OCI-M1 (cell line): ENCODE data around the gene TOR1B.
"Not testable (repeated sequence)": the region's sequence is repeated elsewhere in the genome, so short reads cannot be mapped to it uniquely, and the experiment has no call there.

Source experiments
- DNase-seq: peaks from one replicate; lab custom pipeline; 2025; lab: John Stamatoyannopoulos, UW

TOR1B gene, protein sequence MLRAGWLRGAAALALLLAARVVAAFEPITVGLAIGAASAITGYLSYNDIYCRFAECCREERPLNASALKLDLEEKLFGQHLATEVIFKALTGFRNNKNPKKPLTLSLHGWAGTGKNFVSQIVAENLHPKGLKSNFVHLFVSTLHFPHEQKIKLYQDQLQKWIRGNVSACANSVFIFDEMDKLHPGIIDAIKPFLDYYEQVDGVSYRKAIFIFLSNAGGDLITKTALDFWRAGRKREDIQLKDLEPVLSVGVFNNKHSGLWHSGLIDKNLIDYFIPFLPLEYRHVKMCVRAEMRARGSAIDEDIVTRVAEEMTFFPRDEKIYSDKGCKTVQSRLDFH

GRCh38 chr9:129802833-129803675 is at the start of gene TOR1B:
Gene TOR1B (plus strand): TSS chr9:129803184. CDS start chr9:129803213, 29 bp downstream.
- peak; percentile 95 for DNase-seq

- DNase-seq: no peak
These were observed 47.8 kb upstream of the TOR1B start for GRCh38 chr9:129755151-129755550.

- DNase-seq: no peak
These were observed 46.8 kb upstream of the TOR1B start for GRCh38 chr9:129756191-129756590.

DNA sequence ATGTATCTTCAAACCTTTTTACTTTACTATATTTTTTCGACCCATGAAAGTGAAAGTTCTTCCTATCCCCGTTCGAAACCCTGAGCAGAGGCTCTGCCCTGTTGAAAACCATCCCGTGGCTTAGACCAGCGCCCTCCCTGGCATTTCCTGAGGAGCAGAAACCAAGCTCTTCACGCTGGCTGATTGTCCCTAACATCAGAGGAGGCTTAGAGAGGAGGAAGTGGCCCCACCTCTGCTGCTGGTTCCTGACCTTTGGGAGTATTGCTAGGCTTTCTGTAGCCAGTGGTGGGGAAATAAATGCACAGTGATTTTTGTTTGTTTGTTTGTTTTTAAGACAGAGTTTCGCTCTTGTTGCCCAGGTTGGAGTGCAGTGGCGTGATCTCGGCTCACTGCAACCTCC is 45.9 kb upstream of the TOR1B start:
- DNase-seq: peak; percentile 42

GRCh38 chr9:129759319-129759718 is 43.7 kb upstream of the TOR1B start:
- DNase-seq: no peak

DNA sequence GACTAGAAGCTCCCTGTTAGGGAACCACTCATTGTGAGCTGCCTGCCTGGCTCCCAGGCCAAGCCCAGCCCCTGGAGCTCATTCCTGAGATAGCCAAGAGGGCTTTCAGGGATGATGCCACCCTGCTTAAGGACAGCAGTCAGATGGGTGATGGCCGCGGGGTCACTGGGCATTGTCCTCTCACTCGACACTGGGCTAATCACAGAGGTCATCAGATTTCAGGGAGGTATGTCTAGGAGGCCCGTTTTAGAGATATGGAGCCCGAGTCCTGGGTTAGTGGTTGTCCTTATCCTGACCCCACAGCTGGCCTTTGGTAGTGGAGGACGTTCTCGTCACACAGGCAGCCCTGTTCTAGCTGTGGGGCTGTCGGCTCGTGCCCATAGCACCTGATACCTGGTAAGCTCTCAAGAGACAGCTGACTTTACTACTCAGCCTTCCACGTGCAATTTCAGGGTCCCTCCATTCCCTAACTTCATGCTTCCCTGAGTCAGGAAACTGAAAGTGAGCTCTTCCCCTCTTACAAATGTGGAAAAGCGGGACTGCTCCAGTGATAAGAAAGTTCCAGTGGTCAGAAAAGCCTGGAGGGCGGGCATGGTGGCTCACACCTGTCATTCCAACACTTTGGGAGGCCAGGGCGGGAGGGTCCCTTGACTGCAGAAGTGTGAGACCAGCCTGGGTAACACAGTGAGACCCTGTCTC is 43.0 kb upstream of the TOR1B start:
- no peak for DNase-seq

DNA sequence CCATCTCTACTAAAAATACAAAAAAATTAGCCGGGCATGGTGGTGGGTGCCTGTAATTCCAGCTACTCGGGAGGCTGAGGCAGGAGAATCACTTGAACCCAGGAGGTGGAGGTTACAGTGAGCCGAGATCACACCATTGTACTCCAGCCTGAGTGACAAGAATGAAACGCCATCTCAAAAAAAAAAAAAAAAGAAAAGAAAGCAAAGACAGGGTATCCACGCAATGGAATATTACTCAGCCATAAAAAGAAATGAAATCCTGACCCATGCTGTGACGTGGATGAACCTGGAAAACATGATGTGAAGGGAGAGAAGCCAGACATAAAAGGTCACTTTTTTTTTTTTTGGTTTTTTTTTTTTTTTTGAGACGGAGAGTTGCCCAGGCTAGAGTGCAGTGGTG is 42.2 kb upstream of the TOR1B start:
- DNase-seq: not testable (repeated sequence)

DNA sequence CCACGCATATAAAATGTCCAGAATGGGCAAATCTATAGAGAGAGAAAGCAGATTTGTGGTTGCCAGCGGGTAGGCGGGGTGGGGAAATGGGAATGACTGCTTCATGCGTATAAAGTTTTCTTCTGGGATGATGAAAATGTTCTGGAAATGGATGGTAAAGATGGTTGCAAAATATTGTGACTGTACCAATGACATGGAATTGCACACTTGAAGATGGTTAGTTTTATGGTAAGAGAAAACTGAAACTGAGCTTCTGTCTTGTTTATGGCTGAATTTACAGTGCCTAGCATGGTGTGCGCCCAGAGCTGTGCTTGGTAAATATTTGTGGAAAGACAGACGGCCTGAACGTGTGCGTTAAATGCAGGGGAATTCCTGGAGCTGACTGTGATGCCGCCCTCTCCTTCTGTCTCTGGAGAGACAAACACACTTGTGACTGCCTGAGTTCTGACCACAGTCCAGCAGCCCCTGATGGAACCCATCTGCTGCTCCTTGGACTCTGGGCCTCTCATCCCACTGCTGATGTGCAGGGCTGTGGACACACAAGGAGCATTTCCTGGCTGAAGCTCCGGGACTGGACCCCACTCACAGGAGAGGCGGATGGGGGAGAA is 41.6 kb upstream of the TOR1B start:
- no peak for DNase-seq

- no peak for DNase-seq
These were observed 41.0 kb upstream of the TOR1B start for GRCh38 chr9:129761901-129762369.

- not testable (repeated sequence) for DNase-seq
These were observed 40.5 kb upstream of the TOR1B start for GRCh38 chr9:129762370-129762984.

DNA sequence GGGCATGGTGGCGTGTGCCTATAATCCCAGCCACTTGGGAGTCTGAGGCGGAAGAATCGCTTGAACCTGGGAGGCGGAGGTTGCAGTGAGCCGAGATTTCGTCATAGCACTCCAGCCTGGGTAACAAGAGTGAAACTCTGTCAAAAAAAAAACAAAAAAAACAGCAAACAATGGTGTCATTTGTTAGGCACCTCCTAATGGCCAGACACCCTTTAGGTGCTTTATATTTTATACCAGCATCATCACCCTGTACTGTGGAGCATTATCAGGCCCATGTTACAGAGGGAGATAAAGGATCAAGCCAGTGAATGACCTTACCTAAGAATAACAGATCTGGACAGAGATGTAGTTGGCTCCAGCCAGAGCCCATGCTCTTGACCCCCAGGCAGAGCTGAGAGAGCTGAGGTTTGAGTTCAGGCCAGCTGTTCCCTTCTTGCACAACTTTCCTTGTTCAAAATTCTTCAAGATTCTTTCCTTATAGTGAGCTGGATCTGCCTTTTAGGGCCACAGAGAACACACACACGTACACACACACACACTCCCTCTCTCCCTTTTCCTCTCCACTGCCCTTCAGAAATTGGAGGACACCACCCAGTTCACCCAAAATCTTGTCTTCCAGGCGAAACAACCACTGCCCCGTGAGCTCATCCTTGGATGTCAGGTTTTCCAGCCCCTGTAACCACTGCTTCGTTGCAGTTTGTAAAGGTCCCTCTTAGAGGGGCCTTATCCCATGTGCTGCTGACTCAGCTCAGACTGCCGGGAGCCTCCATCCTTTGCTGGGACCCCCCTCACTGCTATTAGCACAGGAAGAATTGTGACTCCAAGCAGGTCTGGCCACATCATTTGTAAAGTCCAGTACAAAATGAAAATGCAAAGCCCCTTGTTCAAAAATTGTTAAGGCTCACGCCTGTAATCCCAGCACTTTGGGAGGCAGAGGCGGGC is 39.7 kb upstream of the TOR1B start:
- DNase-seq: no peak

GRCh38 chr9:129765764-129766317 is 37.1 kb upstream of the TOR1B start:
- no peak for DNase-seq

GRCh38 chr9:129768486-129768885 is 34.5 kb upstream of the TOR1B start:
- no peak for DNase-seq

DNA sequence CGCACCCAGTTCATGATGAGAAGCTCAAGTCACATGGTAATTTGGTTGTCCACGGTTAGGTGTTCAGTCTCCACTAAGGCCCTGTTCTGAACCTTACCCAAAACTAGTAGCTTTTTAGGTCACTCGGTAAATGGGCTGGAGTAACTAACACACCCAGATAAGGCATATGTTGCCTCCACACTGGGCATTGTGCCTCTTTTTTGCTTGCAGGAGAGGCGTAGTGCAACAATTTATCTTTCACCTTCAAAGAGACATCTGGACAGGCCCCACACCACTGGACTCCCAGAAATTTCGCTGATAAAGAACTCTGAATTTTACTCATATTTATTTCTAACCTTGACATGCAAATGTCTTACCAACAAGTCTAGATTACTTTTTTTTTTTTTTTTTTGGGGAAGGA is 33.3 kb upstream of the TOR1B start:
- DNase-seq: peak; percentile 32

- DNase-seq: no peak
These were observed 32.2 kb upstream of the TOR1B start for GRCh38 chr9:129770741-129771140.

GRCh38 chr9:129773262-129774048 is 29.5 kb upstream of the TOR1B start:
- DNase-seq: no peak

GRCh38 chr9:129774791-129775447 is 28.1 kb upstream of the TOR1B start:
- no peak for DNase-seq

- no peak for DNase-seq
These were observed 27.6 kb upstream of the TOR1B start for GRCh38 chr9:129775448-129775798.

- DNase-seq: not testable (repeated sequence)
These were observed 26.9 kb upstream of the TOR1B start for GRCh38 chr9:129776096-129776495.
